Testis (tissue), 2 donors: ENCODE data around the gene PIGW.

Experiments
- POLR2A ChIP-seq: fragments of 450-650 bp; IDR thresholded peaks from one replicate; pipeline ENCODE4 v1.6.1; 2017; ENCODE audit warnings: antibody characterized with exemption, mild to moderate bottlenecking, moderate library complexity
- TF ChIP-seq, protein P1 (sequence below), 3 experiments: fragments of 450-650 bp in 2 of 3; fragments of 200-600 bp in 1 of 3; sonication (generic) in 1 of 3; IDR thresholded peaks; one replicate each; pipeline ENCODE4 v1.5.1; 2016 to 2019; ENCODE audit warnings: antibody characterized with exemption in 3 of 3, mild to moderate bottlenecking in 2 of 3, moderate library complexity in 1 of 3

- TF ChIP-seq, protein P1, sequence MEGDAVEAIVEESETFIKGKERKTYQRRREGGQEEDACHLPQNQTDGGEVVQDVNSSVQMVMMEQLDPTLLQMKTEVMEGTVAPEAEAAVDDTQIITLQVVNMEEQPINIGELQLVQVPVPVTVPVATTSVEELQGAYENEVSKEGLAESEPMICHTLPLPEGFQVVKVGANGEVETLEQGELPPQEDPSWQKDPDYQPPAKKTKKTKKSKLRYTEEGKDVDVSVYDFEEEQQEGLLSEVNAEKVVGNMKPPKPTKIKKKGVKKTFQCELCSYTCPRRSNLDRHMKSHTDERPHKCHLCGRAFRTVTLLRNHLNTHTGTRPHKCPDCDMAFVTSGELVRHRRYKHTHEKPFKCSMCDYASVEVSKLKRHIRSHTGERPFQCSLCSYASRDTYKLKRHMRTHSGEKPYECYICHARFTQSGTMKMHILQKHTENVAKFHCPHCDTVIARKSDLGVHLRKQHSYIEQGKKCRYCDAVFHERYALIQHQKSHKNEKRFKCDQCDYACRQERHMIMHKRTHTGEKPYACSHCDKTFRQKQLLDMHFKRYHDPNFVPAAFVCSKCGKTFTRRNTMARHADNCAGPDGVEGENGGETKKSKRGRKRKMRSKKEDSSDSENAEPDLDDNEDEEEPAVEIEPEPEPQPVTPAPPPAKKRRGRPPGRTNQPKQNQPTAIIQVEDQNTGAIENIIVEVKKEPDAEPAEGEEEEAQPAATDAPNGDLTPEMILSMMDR (IDR thresholded peaks at IDR 0.05), result no peak
- TF ChIP-seq POLR2A, result no peak
Observed at GRCh38 chr17:36503456-36504155, 31.2 kb upstream of the PIGW start.
